HepG2 (cell line): ENCODE data around the gene OR1F1. TPM values are rescaled to one million over a fixed set of nuclear protein-coding genes. Genes with fewer than 3 reads are reported as not detected.

Experiments used
- GMEB1 ChIP-seq: sonication (generic); formaldehyde crosslinking; IDR thresholded peaks from 2 replicates; pipeline ENCODE4 v1.5.1; 2020; ENCODE audit warnings: missing genetic modification reagents, mild to moderate bottlenecking, borderline replicate concordance
- HNRNPH1 ChIP-seq: fragments of 200-400 bp; formaldehyde crosslinking; optimal IDR thresholded peaks from 2 replicates; pipeline ENCODE3; 2017; ENCODE audit warnings: mild to moderate bottlenecking, low read depth, low read length
- KDM3A ChIP-seq: IDR thresholded peaks from 2 replicates; pipeline ENCODE4 v1.6.1; 2018; ENCODE audit warnings: low read depth, missing compliant biosample characterization
- KLF16 ChIP-seq, 2 experiments: sonication (generic) in 1 of 2; formaldehyde crosslinking in 1 of 2; IDR thresholded peaks; 2 replicates each; pipeline versions ENCODE4 v1.6.1 to v1.8.0; 2016 to 2023; ENCODE audit warnings: missing genetic modification reagents in 2 of 2, missing compliant biosample characterization in 1 of 2
- MIER3 ChIP-seq: IDR thresholded peaks from 2 replicates; pipeline ENCODE4 v1.6.1; 2016; ENCODE audit warnings: missing compliant biosample characterization, borderline replicate concordance
- RFXAP ChIP-seq: sonication (generic); formaldehyde crosslinking; IDR thresholded peaks from 2 replicates; pipeline ENCODE4 v1.4.0; 2020; ENCODE audit warnings: missing genetic modification reagents, borderline replicate concordance
- RXRA ChIP-seq: sonication (generic); formaldehyde crosslinking; IDR thresholded peaks from 2 replicates; pipeline ENCODE4 v1.5.1; 2020; ENCODE audit warnings: missing genetic modification reagents
- SAP130 ChIP-seq: IDR thresholded peaks from 2 replicates; pipeline ENCODE4 v1.6.1; 2016; ENCODE audit warnings: low read depth
- SOX5 ChIP-seq: IDR thresholded peaks from 2 replicates; pipeline ENCODE4 v1.6.1; 2016; ENCODE audit warnings: borderline replicate concordance
- SRF ChIP-seq: IDR thresholded peaks from 2 replicates; pipeline ENCODE4 v1.6.1; 2011; ENCODE audit warnings: mild to moderate bottlenecking, low read depth, low read length, moderate library complexity
- TP53 ChIP-seq: sonication (generic); formaldehyde crosslinking; conservative IDR thresholded peaks from 2 replicates; pipeline ENCODE4 v1.4.0; 2020; ENCODE audit warnings: missing genetic modification reagents
- XRCC5 ChIP-seq: fragments of 200-400 bp; formaldehyde crosslinking; optimal IDR thresholded peaks from 2 replicates; pipeline ENCODE3; 2017; ENCODE audit warnings: mild to moderate bottlenecking, low read length
- ZBTB20 ChIP-seq: sonication (generic); formaldehyde crosslinking; IDR thresholded peaks from 2 replicates; pipeline ENCODE4 v1.8.1; 2023; ENCODE audit warnings: missing genetic modification reagents, low read depth, mild to moderate bottlenecking, borderline replicate concordance
- ZBTB39 ChIP-seq: sonication (generic); formaldehyde crosslinking; IDR thresholded peaks from 2 replicates; pipeline ENCODE4 v1.5.0; 2020; ENCODE audit warnings: missing genetic modification reagents
- ZNF10 ChIP-seq: sonication (generic); formaldehyde crosslinking; IDR thresholded peaks from 2 replicates; pipeline ENCODE4 v1.4.0; 2020; ENCODE audit warnings: mild to moderate bottlenecking, low read depth, missing genetic modification reagents, borderline replicate concordance
- ZNF24 ChIP-seq: fragments of 450-650 bp; IDR thresholded peaks from 2 replicates; pipeline ENCODE4 v1.6.1; 2017; ENCODE audit warnings: antibody characterized with exemption, mild to moderate bottlenecking
- ZNF362 ChIP-seq: sonication (generic); formaldehyde crosslinking; IDR thresholded peaks from 2 replicates; pipeline ENCODE4 v1.4.0; 2020; ENCODE audit warnings: missing genetic modification reagents, mild to moderate bottlenecking, borderline replicate concordance
- ZNF460 ChIP-seq: sonication (generic); formaldehyde crosslinking; IDR thresholded peaks from 2 replicates; pipeline ENCODE4 v1.5.1; 2020; ENCODE audit warnings: missing genetic modification reagents, mild to moderate bottlenecking, borderline replicate concordance
- ZNF605 ChIP-seq: sonication (generic); formaldehyde crosslinking; IDR thresholded peaks from 2 replicates; pipeline ENCODE4 v1.8.0; 2022; ENCODE audit warnings: mild to moderate bottlenecking, missing genetic modification reagents
- ZNF670 ChIP-seq: sonication (generic); formaldehyde crosslinking; IDR thresholded peaks from 2 replicates; pipeline ENCODE4 v1.8.0; 2022; ENCODE audit warnings: mild to moderate bottlenecking, missing genetic modification reagents, borderline replicate concordance
- ZNF784 ChIP-seq: sonication (generic); formaldehyde crosslinking; IDR thresholded peaks from 2 replicates; pipeline ENCODE4 v1.5.1; 2020; ENCODE audit warnings: missing genetic modification reagents, mild to moderate bottlenecking, borderline replicate concordance
- ZSCAN30 ChIP-seq: sonication (generic); formaldehyde crosslinking; IDR thresholded peaks from 2 replicates; pipeline ENCODE4 v1.5.0; 2020; ENCODE audit warnings: mild to moderate bottlenecking, missing genetic modification reagents
- polyA plus RNA-seq, 8 experiments: library from polyadenylated mRNA; depleted of rRNA in 3 of 8; stranded (reverse) in 7 of 8; unstranded in 1 of 8; fragments of >200 nt; fragmentation: Illumina TruSeq in 4 of 8; extraction: Trizol in 4 of 8; gene quantifications; 2 replicates each; pipeline versions ENCODE4 v1.2.1 to v1.2.3, GENCODE V29; 2011 to 2016; ENCODE audit warnings: low read depth in 4 of 8, missing spikeins in 1 of 8, mixed read lengths in 1 of 8; ENCODE audit not compliant: insufficient read depth in 1 of 8
- total RNA-seq, 5 experiments: library from RNA; depleted of rRNA; stranded (reverse); fragments of >200 nt; fragmentation: Illumina TruSeq; extraction: Trizol; gene quantifications; 2 replicates each; pipeline ENCODE4 v1.2.3, GENCODE V29; 2016; ENCODE audit warnings: low read depth in 1 of 5

The OR1F1 gene
- total and polyA plus RNA-seq, 2 of the 13 experiments (the other 11 are each of a cell fraction or from before 2014, with no cell fraction given), result 0.90 TPM; not detected in 1

- TF ChIP-seq ZSCAN30 (CRISPR knock-in tag) (no peak), ZNF24 (peak; percentile 99), ZBTB39 (CRISPR knock-in tag) (peak; percentile 76; the same call in 1 of the 2 replicates), RXRA (0 out of 2 replicates have a peak, but pooled peaks have one; percentile 35), ZNF460 (CRISPR knock-in tag) (no peak), ZNF605 (CRISPR knock-in tag) (peak; percentile 85), ZNF784 (CRISPR knock-in tag) (0 out of 2 replicates have a peak, but pooled peaks have one; percentile 23), SRF (no peak), RFXAP (peak; percentile 50; the same call in 1 of the 2 replicates), KDM3A (CRISPR knock-in tag) (peak; percentile 45; the same call in 1 of the 2 replicates), ZNF10 (no peak), SAP130 (CRISPR knock-in tag) (peak; percentile 71), MIER3 (peak; percentile 57; the same call in 1 of the 2 replicates), ZNF362 (CRISPR knock-in tag) (peak; percentile 61; the same call in 1 of the 2 replicates), ZBTB20 (CRISPR knock-in tag) (0 out of 2 replicates have a peak, but pooled peaks have one; percentile 61), SOX5 (CRISPR knock-in tag) (peak; percentile 52; the same call in 1 of the 2 replicates), ZNF670 (CRISPR knock-in tag) (no peak), KLF16 (CRISPR knock-in tag; IDR thresholded peaks at IDR 0.05) (peak in 1 of 2 experiments; percentile 94; a peak in 1 of 4 replicates), HNRNPH1 (no peak), GMEB1 (0 out of 2 replicates have a peak, but pooled peaks have one; percentile 23), TP53 (0 out of 2 replicates have a peak, but pooled peaks have one; percentile 55), XRCC5 (peak; percentile 93)
Measured at GRCh38 chr16:3152277-3152990, 35.6 kb upstream of the OR1F1 start (continued).
